IMR-90 (cell line): Measurements from ENCODE around the gene FBXW7. TPM values are rescaled to one million over a fixed set of nuclear protein-coding genes. Genes with fewer than 3 reads are reported as not detected.

Experiments used
- ATAC-seq: fragments of 200-7000 bp; cut with Tn5 transposase; 2 replicates; pipeline ENCODE4 v1.9.1; 2020; ENCODE audit warnings: low read depth, mild to moderate bottlenecking, moderate library complexity
- BruUV-seq: library from RNA; stranded (reverse); fragments of 400-500 nt; replicated peaks from 2 replicates; lab custom pipeline; 2021; lab: Mats Ljungman, UMichigan
- CTCF ChIA-PET: fragments of 300-600 bp; formaldehyde crosslinking; extraction: SDS; loops from one replicate; lab custom pipeline; 2021; ENCODE audit warnings: antibody characterized with exemption; lab: Yijun Ruan, JAX
- POLR2A ChIA-PET: fragments of 300-600 bp; sonication (Branson Sonifier 250); formaldehyde crosslinking; loops from one replicate; lab custom pipeline; 2022; ENCODE audit warnings: antibody characterized with exemption; ENCODE audit not compliant: unreplicated experiment; lab: Charles Lee
- DNase-seq: peaks from one replicate; pipeline ENCODE4 v3.0.0; 2013
- H2AFZ ChIP-seq: replicated peaks from 2 replicates; pipeline ENCODE3; 2013; ENCODE audit warnings: low read length, mild to moderate bottlenecking; ENCODE audit not compliant: poor library complexity
- H2AK5ac ChIP-seq: 2 replicates; pipeline ENCODE4 v1.6.1; 2013; ENCODE audit warnings: low read depth, low read length, inconsistent platforms
- H2AK9ac ChIP-seq: replicated peaks from 2 replicates; pipeline ENCODE3; 2013; ENCODE audit warnings: mild to moderate bottlenecking, low read depth, low read length, moderate library complexity; ENCODE audit not compliant: poor library complexity
- H2BK120ac ChIP-seq: 2 replicates; pipeline ENCODE4 v1.6.1; 2013; ENCODE audit warnings: low read depth, low read length, inconsistent platforms
- H2BK15ac ChIP-seq: 3 replicates; pipeline ENCODE4 v1.6.1; 2013; ENCODE audit warnings: low read depth, low read length, inconsistent platforms
- H2BK20ac ChIP-seq: 2 replicates; pipeline ENCODE4 v1.6.1; 2013; ENCODE audit warnings: low read depth, mild to moderate bottlenecking, inconsistent platforms, low read length, moderate library complexity
- H2BK5ac ChIP-seq: 2 replicates; pipeline ENCODE4 v1.6.1; 2013; ENCODE audit warnings: mild to moderate bottlenecking, low read depth, low read length, inconsistent platforms; ENCODE audit not compliant: poor library complexity, severe bottlenecking
- H3K14ac ChIP-seq: replicated peaks from 2 replicates; pipeline ENCODE4 v1.6.1; 2013; ENCODE audit warnings: low read depth, low read length, inconsistent platforms
- H3K18ac ChIP-seq: 2 replicates; pipeline ENCODE4 v1.6.1; 2013; ENCODE audit warnings: low read depth, low read length, control low read depth
- H3K23ac ChIP-seq: 2 replicates; pipeline ENCODE4 v1.6.1; 2013; ENCODE audit warnings: low read depth, low read length, inconsistent platforms
- H3K27ac ChIP-seq: 2 replicates; pipeline ENCODE4 v1.5.1; 2013; ENCODE audit warnings: mild to moderate bottlenecking, control low read depth, low read length; ENCODE audit not compliant: insufficient read depth
- H3K27me3 ChIP-seq: 2 replicates; pipeline ENCODE4 v1.6.1; 2013; ENCODE audit warnings: low read length; ENCODE audit not compliant: control insufficient read depth, insufficient read depth
- H3K36me3 ChIP-seq: 2 replicates; pipeline ENCODE4 v1.6.1; 2013; ENCODE audit warnings: low read length, mixed read lengths; ENCODE audit not compliant: control insufficient read depth, insufficient read depth
- H3K4ac ChIP-seq: 2 replicates; pipeline ENCODE4 v1.6.1; 2013; ENCODE audit warnings: low read depth, low read length, inconsistent platforms
- H3K4me1 ChIP-seq: 2 replicates; pipeline ENCODE4 v1.6.1; 2013; ENCODE audit warnings: low read length, mixed read lengths; ENCODE audit not compliant: control insufficient read depth, insufficient read depth
- H3K4me2 ChIP-seq: 2 replicates; pipeline ENCODE4 v1.6.1; 2013; ENCODE audit warnings: low read depth, mild to moderate bottlenecking, control low read depth, low read length, moderate library complexity
- H3K4me3 ChIP-seq: 2 replicates; pipeline ENCODE4 v1.5.1; 2013; ENCODE audit warnings: low read depth, mild to moderate bottlenecking, control low read depth, low read length, moderate library complexity; ENCODE audit not compliant: insufficient read depth
- H3K56ac ChIP-seq: 2 replicates; pipeline ENCODE4 v1.6.1; 2013; ENCODE audit warnings: low read length, inconsistent platforms; ENCODE audit not compliant: insufficient read depth; ENCODE audit errors: extremely low read depth
- H3K79me1 ChIP-seq, 2 experiments: 2 replicates each; pipeline ENCODE4 v1.6.1; 2013; ENCODE audit warnings: low read length in 2 of 2, inconsistent platforms in 1 of 2, low read depth in 1 of 2
- H3K9ac ChIP-seq: 2 replicates; pipeline ENCODE4 v1.6.1; 2013; ENCODE audit warnings: low read depth, low read length, control low read depth
- H3K9me1 ChIP-seq: 2 replicates; pipeline ENCODE4 v1.6.1; 2013; ENCODE audit warnings: low read length, inconsistent platforms; ENCODE audit not compliant: insufficient read depth
- H3K9me3 ChIP-seq: 2 replicates; pipeline ENCODE4 v1.6.1; 2013; ENCODE audit warnings: low read length; ENCODE audit not compliant: control insufficient read depth, insufficient read depth
- H4K20me1 ChIP-seq: 2 replicates; pipeline ENCODE4 v1.6.1; 2013; ENCODE audit warnings: low read length, inconsistent platforms; ENCODE audit not compliant: insufficient read depth
- H4K5ac ChIP-seq: 2 replicates; pipeline ENCODE4 v1.6.1; 2013; ENCODE audit warnings: mild to moderate bottlenecking, low read depth, low read length, control low read depth
- H4K8ac ChIP-seq, 2 experiments: 2 replicates each; pipeline ENCODE4 v1.6.1; 2013; ENCODE audit warnings: low read depth in 2 of 2, low read length in 2 of 2, control low read depth in 1 of 2, inconsistent platforms in 1 of 2
- H4K91ac ChIP-seq: 2 replicates; pipeline ENCODE4 v1.6.1; 2013; ENCODE audit warnings: low read depth, low read length, inconsistent platforms; ENCODE audit not compliant: insufficient read depth
- BHLHE40 ChIP-seq: fragments of 150-350 bp; IDR thresholded peaks from 2 replicates; pipeline ENCODE4 v1.6.1; 2016; ENCODE audit warnings: mild to moderate bottlenecking, low read depth, low read length
- CEBPB ChIP-seq: IDR thresholded peaks from 2 replicates; pipeline ENCODE4 v1.6.1; 2012; ENCODE audit warnings: low read depth, low read length, improper control_type of control experiment
- CHD1 ChIP-seq: IDR thresholded peaks from 2 replicates; pipeline ENCODE4 v1.6.1; 2012; ENCODE audit warnings: low read depth, low read length, improper control_type of control experiment
- FOS ChIP-seq: fragments of 150-350 bp; IDR thresholded peaks from 2 replicates; pipeline ENCODE4 v1.6.1; 2016; ENCODE audit warnings: low read depth, low read length
- MAFK ChIP-seq: IDR thresholded peaks from 2 replicates; pipeline ENCODE4 v1.6.1; 2012; ENCODE audit warnings: low read depth, low read length, improper control_type of control experiment
- MAZ ChIP-seq: IDR thresholded peaks from 2 replicates; pipeline ENCODE4 v1.6.1; 2012; ENCODE audit warnings: low read depth, mild to moderate bottlenecking, low read length, improper control_type of control experiment, moderate library complexity, borderline replicate concordance
- NFE2L2 ChIP-seq: fragments of 150-350 bp; IDR thresholded peaks from 2 replicates; pipeline ENCODE4 v1.6.1; 2016; ENCODE audit warnings: low read depth, mild to moderate bottlenecking, low read length
- POLR2A ChIP-seq: IDR thresholded peaks from 2 replicates; pipeline ENCODE4 v1.6.1; 2012; ENCODE audit warnings: mild to moderate bottlenecking, low read depth, low read length
- RAD21 ChIP-seq: IDR thresholded peaks from 2 replicates; pipeline ENCODE4 v1.6.1; 2012; ENCODE audit warnings: low read length, improper control_type of control experiment
- RCOR1 ChIP-seq: IDR thresholded peaks from 2 replicates; pipeline ENCODE4 v1.6.1; 2012; ENCODE audit warnings: mild to moderate bottlenecking, low read length, improper control_type of control experiment; ENCODE audit not compliant: insufficient replicate concordance
- SMC3 ChIP-seq: fragments of 150-350 bp; IDR thresholded peaks from 2 replicates; pipeline ENCODE4 v1.6.1; 2016; ENCODE audit warnings: low read depth, mild to moderate bottlenecking, antibody characterized with exemption, low read length, moderate library complexity
- WGBS, 2 experiments: methylation state at CpG; one replicate each; pipeline versions ENCODE4 v1.1.5 to v1.1.7; 2013; ENCODE audit warnings: missing lambda C conversion rate in 2 of 2; ENCODE audit not compliant: insufficient read length in 1 of 2; ENCODE audit errors: extremely low coverage in 2 of 2; 5-methylcytosine and 5-hydroxymethylcytosine counted together
- dilution Hi-C: fragments of 300-500 bp; cut with HindIII; formaldehyde crosslinking; loops from one replicate; pipeline ENCODE4 v1.14.3; 2018; ENCODE audit warnings: low sequenced_read_pairs; ENCODE audit not compliant: unreplicated experiment
- in situ Hi-C: fragments of 300-500 bp; cut with MboI; formaldehyde crosslinking; loops from 3 replicates; pipeline ENCODE4 v1.14.3; 2019; ENCODE audit warnings: low sequenced_read_pairs, inconsistent platforms, mixed read lengths
- intact Hi-C: fragments of 100-400 bp; cut with micrococcal nuclease; formaldehyde crosslinking; loops from 2 replicates; pipeline ENCODE4 v1.10.0; 2022
- polyA plus RNA-seq, 3 experiments: library from polyadenylated mRNA; depleted of rRNA; stranded (reverse); fragments of >200 nt; gene quantifications; 2 replicates each; pipeline ENCODE4 v1.2.3, GENCODE V29; 2012; ENCODE audit warnings: low replicate concordance in 1 of 3
- total RNA-seq: library from RNA; depleted of rRNA; stranded (reverse); fragments of >200 nt; gene quantifications from 2 replicates; pipeline ENCODE4 v1.2.3, GENCODE V29; 2012
- TF ChIP-seq, protein P1 (sequence below): fragments of 150-350 bp; IDR thresholded peaks from 2 replicates; pipeline ENCODE4 v1.6.1; 2016; ENCODE audit warnings: low read depth, mild to moderate bottlenecking, low read length, moderate library complexity, borderline replicate concordance
- TF ChIP-seq, protein P2 (sequence below): fragments of 150-350 bp; IDR thresholded peaks from 2 replicates; pipeline ENCODE4 v1.6.1; 2017; ENCODE audit warnings: mild to moderate bottlenecking, antibody characterized with exemption, low read length, low read depth
- TF ChIP-seq, protein P3 (sequence below): conservative IDR thresholded peaks from 2 replicates; pipeline ENCODE4 v1.5.1; 2012; ENCODE audit warnings: mild to moderate bottlenecking, low read depth, low read length, improper control_type of control experiment

Gene FBXW7
- total and polyA plus RNA-seq, 2 of the 4 experiments (the other 2 are of a cell fraction) = 7.2 to 27.4 TPM

DNA sequence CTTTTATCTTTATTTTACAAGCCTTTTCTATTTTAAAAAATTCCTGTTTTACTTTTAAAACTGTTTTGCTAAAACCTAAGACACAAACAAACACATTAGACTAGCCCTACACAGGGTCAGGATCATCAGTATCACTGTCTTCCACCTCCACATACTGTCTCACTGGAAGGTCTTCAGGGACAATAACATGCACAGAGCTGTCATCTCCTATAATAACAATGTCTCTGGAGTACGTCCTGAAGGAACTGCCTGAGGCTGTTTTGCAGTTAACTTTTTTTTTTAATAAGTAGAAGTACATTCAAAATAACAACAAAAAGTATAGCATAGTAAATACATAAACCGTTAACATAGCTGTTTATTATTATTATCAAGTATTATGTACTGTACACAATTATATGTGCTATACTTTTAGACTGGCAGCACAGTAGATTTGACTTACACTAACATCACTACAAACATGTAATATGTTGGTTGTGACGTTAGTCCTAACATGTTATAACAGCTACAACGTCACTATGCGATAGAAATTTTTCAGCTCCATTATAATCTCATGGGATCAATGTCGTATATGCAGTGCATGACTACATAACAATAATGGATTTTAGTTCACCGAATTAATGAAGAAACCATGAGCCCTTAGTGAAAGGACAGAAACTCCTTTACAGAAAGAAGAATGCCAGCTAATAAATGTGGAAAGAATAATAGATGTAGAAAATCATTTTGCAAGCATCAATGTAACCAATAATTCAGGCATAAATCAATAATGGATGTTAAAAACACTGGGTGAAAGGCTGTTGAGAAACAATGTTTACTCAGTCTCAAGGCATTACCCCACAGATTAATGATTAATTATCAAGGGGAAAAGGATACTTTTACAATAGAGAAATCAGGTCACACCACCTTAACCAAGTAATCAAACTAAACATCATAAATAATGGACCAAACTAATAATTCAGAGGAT lies 49.2 kb downstream of the FBXW7 start:
- no peak overlapping the region for H3K9ac ChIP-seq
- DNase-seq (no peak), ATAC-seq (no peak)
- H3K9me3 ChIP-seq = no peaks in the 10 kb centered on the region
- no peak overlapping the region for H4K91ac ChIP-seq
- no peak for TF ChIP-seq CHD1
- no peak for TF ChIP-seq RAD21
- no peak for TF ChIP-seq SMC3
- TF ChIP-seq CEBPB = no peak
- TF ChIP-seq RCOR1 = no peak
- TF ChIP-seq, protein P1, sequence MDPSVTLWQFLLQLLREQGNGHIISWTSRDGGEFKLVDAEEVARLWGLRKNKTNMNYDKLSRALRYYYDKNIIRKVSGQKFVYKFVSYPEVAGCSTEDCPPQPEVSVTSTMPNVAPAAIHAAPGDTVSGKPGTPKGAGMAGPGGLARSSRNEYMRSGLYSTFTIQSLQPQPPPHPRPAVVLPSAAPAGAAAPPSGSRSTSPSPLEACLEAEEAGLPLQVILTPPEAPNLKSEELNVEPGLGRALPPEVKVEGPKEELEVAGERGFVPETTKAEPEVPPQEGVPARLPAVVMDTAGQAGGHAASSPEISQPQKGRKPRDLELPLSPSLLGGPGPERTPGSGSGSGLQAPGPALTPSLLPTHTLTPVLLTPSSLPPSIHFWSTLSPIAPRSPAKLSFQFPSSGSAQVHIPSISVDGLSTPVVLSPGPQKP = no peak
- no peak for TF ChIP-seq MAZ
- no peak for TF ChIP-seq NFE2L2
- no peak for TF ChIP-seq POLR2A
- TF ChIP-seq MAFK = no peak
- TF ChIP-seq FOS = no peak
- no peak for TF ChIP-seq BHLHE40
- TF ChIP-seq, protein P2, sequence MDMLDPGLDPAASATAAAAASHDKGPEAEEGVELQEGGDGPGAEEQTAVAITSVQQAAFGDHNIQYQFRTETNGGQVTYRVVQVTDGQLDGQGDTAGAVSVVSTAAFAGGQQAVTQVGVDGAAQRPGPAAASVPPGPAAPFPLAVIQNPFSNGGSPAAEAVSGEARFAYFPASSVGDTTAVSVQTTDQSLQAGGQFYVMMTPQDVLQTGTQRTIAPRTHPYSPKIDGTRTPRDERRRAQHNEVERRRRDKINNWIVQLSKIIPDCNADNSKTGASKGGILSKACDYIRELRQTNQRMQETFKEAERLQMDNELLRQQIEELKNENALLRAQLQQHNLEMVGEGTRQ = no peak
- TF ChIP-seq, protein P3, sequence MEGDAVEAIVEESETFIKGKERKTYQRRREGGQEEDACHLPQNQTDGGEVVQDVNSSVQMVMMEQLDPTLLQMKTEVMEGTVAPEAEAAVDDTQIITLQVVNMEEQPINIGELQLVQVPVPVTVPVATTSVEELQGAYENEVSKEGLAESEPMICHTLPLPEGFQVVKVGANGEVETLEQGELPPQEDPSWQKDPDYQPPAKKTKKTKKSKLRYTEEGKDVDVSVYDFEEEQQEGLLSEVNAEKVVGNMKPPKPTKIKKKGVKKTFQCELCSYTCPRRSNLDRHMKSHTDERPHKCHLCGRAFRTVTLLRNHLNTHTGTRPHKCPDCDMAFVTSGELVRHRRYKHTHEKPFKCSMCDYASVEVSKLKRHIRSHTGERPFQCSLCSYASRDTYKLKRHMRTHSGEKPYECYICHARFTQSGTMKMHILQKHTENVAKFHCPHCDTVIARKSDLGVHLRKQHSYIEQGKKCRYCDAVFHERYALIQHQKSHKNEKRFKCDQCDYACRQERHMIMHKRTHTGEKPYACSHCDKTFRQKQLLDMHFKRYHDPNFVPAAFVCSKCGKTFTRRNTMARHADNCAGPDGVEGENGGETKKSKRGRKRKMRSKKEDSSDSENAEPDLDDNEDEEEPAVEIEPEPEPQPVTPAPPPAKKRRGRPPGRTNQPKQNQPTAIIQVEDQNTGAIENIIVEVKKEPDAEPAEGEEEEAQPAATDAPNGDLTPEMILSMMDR = no peak
- H2AFZ ChIP-seq = no peak overlapping the region
- H2BK20ac ChIP-seq = no peak overlapping the region
- H4K8ac ChIP-seq = no peak overlapping the region
- no peak overlapping the region for H2AK9ac ChIP-seq
- dilution Hi-C loops (no loop called here), in situ Hi-C loops (no loop called here), intact Hi-C loops (no loop called here)
- no CpG with 5 or more reads among the region's 7 CpGs for WGBS, 2 experiments
- BruUV-seq = no TSS peak
- no peaks in the 10 kb centered on the region for H3K9me1 ChIP-seq
- no peak overlapping the region for H2AK5ac ChIP-seq
- no peak overlapping the region for H2BK15ac ChIP-seq
- H2BK5ac ChIP-seq = no peak overlapping the region
- no peaks in the 10 kb centered on the region for H3K36me3 ChIP-seq
- H3K27ac ChIP-seq = no peak overlapping the region
- H3K18ac ChIP-seq = peak overlapping the region; percentile 90; the same call in 1 of the 2 replicates
- H4K5ac ChIP-seq = peak overlapping the region; percentile 72; the same call in 1 of the 2 replicates
- CTCF ChIA-PET = interaction anchor here (1.1 to 1.6 kb wide), 2 partner anchors 12 to 15 kb away, joined by 3 to 7 read pairs; no protein-coding TSS in a partner anchor
- peaks cover 15% of the 10 kb centered on the region; the same call in 1 of the 2 replicates for H4K20me1 ChIP-seq
- H3K4me2 ChIP-seq = peak overlapping the region; percentile 90; the same call in 1 of the 2 replicates
- H3K27me3 ChIP-seq = no peaks in the 10 kb centered on the region
- no peak overlapping the region for H3K56ac ChIP-seq
- no peak overlapping the region; the same call in 1 of the 2 replicates for H3K4ac ChIP-seq
- peak overlapping the region; percentile 55; the same call in 1 of the 2 replicates for H3K14ac ChIP-seq
- no peak overlapping the region for H2BK120ac ChIP-seq
- peaks cover 7 to 23% of the 10 kb centered on the region in 2 experiments for H3K79me1 ChIP-seq
- POLR2A ChIA-PET = no interaction called here
- peaks cover 1% of the 10 kb centered on the region; the same call in 1 of the 2 replicates for H3K4me1 ChIP-seq
- no peak overlapping the region for H3K23ac ChIP-seq
- H3K4me3 ChIP-seq = no peak overlapping the region
